HG02588 (cell line): ENCODE measurements around the gene SDCBP2.

Experiments
- ATAC-seq: cut with Tn5 transposase; IDR thresholded peaks from one replicate; pipeline ENCODE4 v1.9.1; 2021; ENCODE audit warnings: mild to moderate bottlenecking, moderate library complexity; ENCODE audit not compliant: unreplicated experiment

SDCBP2 gene

GRCh38 chr20:1278993-1279392 lies 49.9 kb downstream of the SDCBP2 start:
- ATAC-seq, result no peak

GRCh38 chr20:1277529-1278322 lies 51.2 kb downstream of the SDCBP2 start:
- ATAC-seq, result no peak

GRCh38 chr20:1275919-1276318 lies 53.0 kb downstream of the SDCBP2 start:
- no peak for ATAC-seq

GRCh38 chr20:1274485-1275311 lies 54.2 kb downstream of the SDCBP2 start:
- ATAC-seq, result no peak

- ATAC-seq, result no peak
Observed at GRCh38 chr20:1273366-1273765, 55.6 kb downstream of the SDCBP2 start.

GRCh38 chr20:1272368-1273100 lies 56.4 kb downstream of the SDCBP2 start:
- ATAC-seq, result no peak

- ATAC-seq, result no peak
Observed at GRCh38 chr20:1269850-1270249, 59.1 kb downstream of the SDCBP2 start.

GRCh38 chr20:1269235-1269634 lies 59.7 kb downstream of the SDCBP2 start:
- no peak for ATAC-seq

GRCh38 chr20:1267809-1268374 lies 61.0 kb downstream of the SDCBP2 start:
- no peak for ATAC-seq

- ATAC-seq, result no peak
Observed at GRCh38 chr20:1267161-1267560, 61.8 kb downstream of the SDCBP2 start.

- peak; percentile 69 for ATAC-seq
Observed at GRCh38 chr20:1266167-1266973, 62.6 kb downstream of the SDCBP2 start, which contains the start of gene SNPH. Gene SNPH (plus strand): TSS chr20:1266294. CDS start chr20:1296240, 29,946 bp downstream.

GRCh38 chr20:1265916-1266166 lies 63.1 kb downstream of the SDCBP2 start:
- ATAC-seq, result no peak

- no peak for ATAC-seq
Observed at GRCh38 chr20:1265226-1265915, 63.6 kb downstream of the SDCBP2 start.

GRCh38 chr20:1264727-1265126 lies 64.2 kb downstream of the SDCBP2 start:
- no peak for ATAC-seq

- no peak for ATAC-seq
Observed at GRCh38 chr20:1263853-1264252, 65.1 kb downstream of the SDCBP2 start.
